A673 (cell line): ENCODE measurements around the gene LNPK. TPM values are rescaled to one million over a fixed set of nuclear protein-coding genes. Genes with fewer than 3 reads are reported as not detected.

ENCODE experiments used
- Bru-seq: library from RNA; stranded (reverse); fragments of 400-500 nt; gene quantifications from one replicate; lab custom pipeline; 2021; lab: Mats Ljungman, UMichigan
- BruChase-seq, 2 experiments: library from RNA; stranded (reverse); fragments of 400-500 nt; gene quantifications; one replicate each; lab custom pipeline; 2021; lab: Mats Ljungman, UMichigan
- BruUV-seq: library from RNA; stranded (reverse); fragments of 400-500 nt; replicated peaks from 2 replicates; lab custom pipeline; 2021; lab: Mats Ljungman, UMichigan
- CTCF ChIA-PET: fragments of 300-600 bp; sonication (Branson Sonifier 250); formaldehyde crosslinking; loops from one replicate; lab custom pipeline; 2022; ENCODE audit warnings: antibody characterized with exemption; lab: Charles Lee
- POLR2A ChIA-PET: fragments of 300-600 bp; sonication (Branson Sonifier 250); formaldehyde crosslinking; loops from one replicate; lab custom pipeline; 2022; ENCODE audit warnings: antibody characterized with exemption; ENCODE audit not compliant: low non-redundant PET; lab: Charles Lee
- DNase-seq: peaks from one replicate; pipeline ENCODE4 v3.0.0-alpha.2; 2015; ENCODE audit warnings: low spot score
- H3K27ac ChIP-seq: fragments of 200-600 bp; sonication (generic); 2 replicates; pipeline ENCODE4 v1.5.1; 2016; ENCODE audit warnings: mixed run types, low read depth, mild to moderate bottlenecking, mixed read lengths, antibody characterized with exemption, low read length; ENCODE audit not compliant: poor library complexity, severe bottlenecking
- H3K27me3 ChIP-seq: fragments of 200-600 bp; sonication (generic); replicated peaks from 2 replicates; pipeline ENCODE4 v1.6.1; 2017; ENCODE audit warnings: mixed run types, low read depth, mild to moderate bottlenecking, mixed read lengths, antibody characterized with exemption, low read length; ENCODE audit not compliant: insufficient read depth, poor library complexity
- H3K36me3 ChIP-seq: fragments of 200-600 bp; sonication (generic); 2 replicates; pipeline ENCODE4 v1.6.1; 2016; ENCODE audit warnings: mixed run types, mild to moderate bottlenecking, mixed read lengths, antibody characterized with exemption, low read length; ENCODE audit not compliant: insufficient read depth, poor library complexity, severe bottlenecking
- H3K4me1 ChIP-seq: fragments of 200-600 bp; sonication (generic); 2 replicates; pipeline ENCODE4 v1.6.1; 2017; ENCODE audit warnings: mixed run types, mild to moderate bottlenecking, mixed read lengths, antibody characterized with exemption, low read length; ENCODE audit not compliant: insufficient read depth, poor library complexity, severe bottlenecking
- H3K4me3 ChIP-seq: fragments of 200-600 bp; sonication (generic); 2 replicates; pipeline ENCODE4 v1.5.1; 2016; ENCODE audit warnings: low read depth, mixed run types, mild to moderate bottlenecking, mixed read lengths, low read length; ENCODE audit not compliant: poor library complexity, severe bottlenecking
- H3K9me3 ChIP-seq: fragments of 200-600 bp; sonication (generic); 2 replicates; pipeline ENCODE4 v1.6.1; 2016; ENCODE audit warnings: mixed run types, low read depth, mild to moderate bottlenecking, mixed read lengths, antibody characterized with exemption, low read length; ENCODE audit not compliant: poor library complexity, severe bottlenecking
- CTCF ChIP-seq: fragments of 300-800, 200-600 bp; sonication (generic); conservative IDR thresholded peaks from 2 replicates; pipeline ENCODE4 v1.5.1; 2017; ENCODE audit warnings: low read depth, mild to moderate bottlenecking, antibody characterized with exemption, low read length, moderate library complexity, mixed read lengths
- EZH2 ChIP-seq: fragments of 200-600 bp; sonication (generic); IDR thresholded peaks from 2 replicates; pipeline ENCODE4 v1.6.1; 2017; ENCODE audit warnings: borderline replicate concordance, low read depth, mild to moderate bottlenecking, mixed read lengths, antibody characterized with exemption, low read length; ENCODE audit not compliant: poor library complexity, severe bottlenecking
- intact Hi-C: fragments of 100-400 bp; cut with micrococcal nuclease; formaldehyde crosslinking; loops from one replicate; pipeline ENCODE4 v1.10.0; 2022; ENCODE audit not compliant: unreplicated experiment
- long read RNA-seq: library from polyadenylated mRNA; stranded (forward); transcript quantifications from one replicate; pipeline ENCODE4 v2.0.0, GENCODE V29; 2022
- total RNA-seq: library from RNA; stranded (reverse); gene quantifications from 2 replicates; pipeline ENCODE4 v1.2.3, GENCODE V29; 2021

Gene LNPK, protein sequence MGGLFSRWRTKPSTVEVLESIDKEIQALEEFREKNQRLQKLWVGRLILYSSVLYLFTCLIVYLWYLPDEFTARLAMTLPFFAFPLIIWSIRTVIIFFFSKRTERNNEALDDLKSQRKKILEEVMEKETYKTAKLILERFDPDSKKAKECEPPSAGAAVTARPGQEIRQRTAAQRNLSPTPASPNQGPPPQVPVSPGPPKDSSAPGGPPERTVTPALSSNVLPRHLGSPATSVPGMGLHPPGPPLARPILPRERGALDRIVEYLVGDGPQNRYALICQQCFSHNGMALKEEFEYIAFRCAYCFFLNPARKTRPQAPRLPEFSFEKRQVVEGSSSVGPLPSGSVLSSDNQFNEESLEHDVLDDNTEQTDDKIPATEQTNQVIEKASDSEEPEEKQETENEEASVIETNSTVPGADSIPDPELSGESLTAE
- total RNA-seq (42.5 and 46.6 TPM in 2 replicates), Bru-seq, nascent RNA (percentile 83 among the genes with signal in this experiment), BruChase-seq, experiment 1, labeled RNA remaining after a 2-hour chase (percentile 85 among the genes with signal in this experiment), BruChase-seq, experiment 2, labeled RNA remaining after a 6-hour chase (percentile 86 among the genes with signal in this experiment)
- long read RNA-seq, full-length matches to known transcripts, result 30 of 51 reads
- long read RNA-seq, partial matches to known transcripts, result 6 of 51 reads
- long read RNA-seq, other reads (novel, unspliced or antisense), result 15 of 51 reads

GRCh38 chr2:176001916-176002687 lies at the start of gene LNPK:
LNPK (minus strand) TSS chr2:176002267; CDS start chr2:175995584, 6,683 bp downstream.
- intact Hi-C loops, result loop anchor here (5.0 kb wide), 1 partner anchor 80 kb away; the partner anchor contains the start of gene EVX2
- Histone ChIP-seq H3K4me1 (peaks cover 7% of the 10 kb centered on the region), H3K27me3 (no peaks in the 10 kb centered on the region), H3K4me3 (peak within 1 kb of the TSS; percentile 67), H3K9me3 (no peaks in the 10 kb centered on the region), H3K27ac (peak within 1 kb of the TSS; percentile 57), H3K36me3 (no peaks in the 10 kb centered on the region)
- ChIA-PET CTCF (no interaction called here), POLR2A (interaction anchor here (0.5 kb wide), 1 partner anchor 397 kb away, joined by 3 read pairs; no protein-coding TSS in a partner anchor)
- TF ChIP-seq EZH2, result no peak
- TF ChIP-seq CTCF, result no peak
- BruUV-seq, result no TSS peak
- peak; percentile 95 for DNase-seq

- no peak overlapping the region for H3K4me3 ChIP-seq
- H3K27ac ChIP-seq, result no peak overlapping the region
- no peak for TF ChIP-seq EZH2
- no peak for TF ChIP-seq CTCF
- ChIA-PET POLR2A (no interaction called here), CTCF (no interaction called here)
- DNase-seq, result no peak
- BruUV-seq, result no TSS peak
- H3K36me3 ChIP-seq, result no peaks in the 10 kb centered on the region
- H3K27me3 ChIP-seq, result peaks cover 18% of the 10 kb centered on the region
- H3K9me3 ChIP-seq, result no peaks in the 10 kb centered on the region
- intact Hi-C loops, result no loop called here
- H3K4me1 ChIP-seq, result no peaks in the 10 kb centered on the region
Observed at GRCh38 chr2:176039375-176039774, 37.3 kb upstream of the LNPK start.

DNA sequence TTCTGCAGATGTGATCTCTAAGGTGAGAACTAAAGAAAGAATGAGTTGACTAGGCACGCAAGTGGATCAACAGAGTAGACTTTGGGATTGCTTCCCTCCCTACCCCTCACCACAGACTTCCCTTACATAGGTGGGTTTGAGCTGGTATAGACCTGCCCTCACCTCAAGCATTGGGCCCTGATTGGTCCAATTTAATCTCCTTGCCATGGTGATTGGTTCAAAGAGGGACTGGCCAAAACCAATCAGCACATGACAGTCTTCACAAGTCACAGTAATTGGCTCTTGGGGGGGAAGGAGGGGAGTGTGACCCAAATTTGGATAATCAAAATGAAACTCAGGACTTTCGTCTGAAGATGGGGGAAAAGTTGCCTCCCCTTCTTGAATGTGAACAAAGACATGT lies 36.6 kb upstream of the LNPK start:
- Histone ChIP-seq H3K27me3 (peaks cover 18% of the 10 kb centered on the region), H3K4me3 (no peak overlapping the region), H3K27ac (no peak overlapping the region), H3K36me3 (no peaks in the 10 kb centered on the region), H3K9me3 (no peaks in the 10 kb centered on the region), H3K4me1 (no peaks in the 10 kb centered on the region)
- DNase-seq, result peak; percentile 4
- ChIA-PET POLR2A (no interaction called here), CTCF (no interaction called here)
- intact Hi-C loops, result no loop called here
- TF ChIP-seq EZH2 (no peak), CTCF (no peak)
- no TSS peak for BruUV-seq
